Memory B cell (primary cell): ENCODE results near the gene GBP1.
A peak's percentile ranks its signal among the peaks of the same experiment; 100 is the strongest.

Source experiments
- ATAC-seq: fragments of 150-1000 bp; cut with Tn5 transposase; 2 replicates; pipeline ENCODE4 v1.10.0; 2021; ENCODE audit warnings: low read depth, mild to moderate bottlenecking, moderate library complexity
- DNase-seq, 2 donors: peaks; one replicate each; pipeline ENCODE4 v3.0.0; 2022; ENCODE audit warnings: low spot score in 2 of 2
- H3K27ac Mint-ChIP-seq: one replicate; pipeline ENCODE4 v1.8.0; 2022; ENCODE audit warnings: mild to moderate bottlenecking, moderate library complexity, mixed read lengths
- H3K27me3 Mint-ChIP-seq: one replicate; pipeline ENCODE4 v1.8.0; 2022; ENCODE audit warnings: mixed read lengths
- H3K36me3 Mint-ChIP-seq: one replicate; pipeline ENCODE4 v1.8.0; 2022; ENCODE audit warnings: mild to moderate bottlenecking, mixed read lengths
- H3K4me1 Mint-ChIP-seq: one replicate; pipeline ENCODE4 v1.8.0; 2022; ENCODE audit warnings: mixed read lengths
- H3K4me3 Mint-ChIP-seq: one replicate; pipeline ENCODE4 v1.8.0; 2022; ENCODE audit warnings: mild to moderate bottlenecking, moderate library complexity, mixed read lengths
- H3K9me3 Mint-ChIP-seq: one replicate; pipeline ENCODE4 v1.8.0; 2022; ENCODE audit warnings: mixed read lengths

The GBP1 gene, protein sequence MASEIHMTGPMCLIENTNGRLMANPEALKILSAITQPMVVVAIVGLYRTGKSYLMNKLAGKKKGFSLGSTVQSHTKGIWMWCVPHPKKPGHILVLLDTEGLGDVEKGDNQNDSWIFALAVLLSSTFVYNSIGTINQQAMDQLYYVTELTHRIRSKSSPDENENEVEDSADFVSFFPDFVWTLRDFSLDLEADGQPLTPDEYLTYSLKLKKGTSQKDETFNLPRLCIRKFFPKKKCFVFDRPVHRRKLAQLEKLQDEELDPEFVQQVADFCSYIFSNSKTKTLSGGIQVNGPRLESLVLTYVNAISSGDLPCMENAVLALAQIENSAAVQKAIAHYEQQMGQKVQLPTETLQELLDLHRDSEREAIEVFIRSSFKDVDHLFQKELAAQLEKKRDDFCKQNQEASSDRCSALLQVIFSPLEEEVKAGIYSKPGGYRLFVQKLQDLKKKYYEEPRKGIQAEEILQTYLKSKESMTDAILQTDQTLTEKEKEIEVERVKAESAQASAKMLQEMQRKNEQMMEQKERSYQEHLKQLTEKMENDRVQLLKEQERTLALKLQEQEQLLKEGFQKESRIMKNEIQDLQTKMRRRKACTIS

DNA sequence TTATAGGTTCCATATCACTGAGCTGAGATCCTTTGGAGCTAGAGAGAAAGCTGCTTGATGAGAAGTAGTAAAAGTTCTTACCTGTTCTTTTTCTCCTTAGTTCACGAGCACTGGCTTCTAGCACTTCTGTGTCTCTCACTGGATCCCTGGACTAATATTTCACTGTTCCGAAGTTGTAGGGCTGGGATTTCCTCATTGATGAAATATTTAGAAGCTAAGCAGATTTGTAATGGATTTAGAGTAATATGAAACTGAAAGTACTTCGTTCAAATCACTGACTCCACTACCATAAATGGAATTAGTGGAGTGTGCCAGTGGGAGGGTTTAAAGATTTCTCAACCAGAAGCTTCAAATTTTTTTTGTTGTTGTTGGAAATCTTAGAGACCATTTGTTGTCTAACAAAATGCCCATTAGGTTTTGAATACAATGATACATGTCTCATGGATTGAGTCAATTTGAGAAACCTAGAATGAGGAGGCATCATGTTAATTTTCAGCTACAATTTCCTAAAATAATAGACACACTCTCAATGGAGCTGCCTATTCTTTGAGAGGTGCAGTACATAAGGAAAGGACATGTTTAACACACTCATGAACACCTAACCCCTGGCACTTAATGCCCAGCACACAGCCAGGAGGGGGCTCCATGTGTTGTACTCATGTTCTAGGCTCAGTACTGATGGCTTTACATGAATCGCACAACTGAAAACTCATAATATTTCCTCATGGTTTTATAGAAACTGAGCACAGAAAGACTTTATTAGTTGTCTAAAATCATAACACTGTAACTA is at the start of gene GBP1:
Gene GBP1, minus strand, starts transcription at position 130 of the 790 bp plus-strand sequence. CDS start 1,974 bp downstream, outside the sequence.
- peak; percentile 79 for ATAC-seq
- H3K36me3 Mint-ChIP-seq, result peaks cover 11% of the 10 kb centered on the region
- no peak for DNase-seq
- H3K9me3 Mint-ChIP-seq, result no peaks in the 10 kb centered on the region
- no peaks in the 10 kb centered on the region for H3K27me3 Mint-ChIP-seq
- H3K4me1 Mint-ChIP-seq, result peaks cover 26% of the 10 kb centered on the region
- peak within 1 kb of the TSS; percentile 95 for H3K27ac Mint-ChIP-seq
- H3K4me3 Mint-ChIP-seq, result peak within 1 kb of the TSS; percentile 95

DNA sequence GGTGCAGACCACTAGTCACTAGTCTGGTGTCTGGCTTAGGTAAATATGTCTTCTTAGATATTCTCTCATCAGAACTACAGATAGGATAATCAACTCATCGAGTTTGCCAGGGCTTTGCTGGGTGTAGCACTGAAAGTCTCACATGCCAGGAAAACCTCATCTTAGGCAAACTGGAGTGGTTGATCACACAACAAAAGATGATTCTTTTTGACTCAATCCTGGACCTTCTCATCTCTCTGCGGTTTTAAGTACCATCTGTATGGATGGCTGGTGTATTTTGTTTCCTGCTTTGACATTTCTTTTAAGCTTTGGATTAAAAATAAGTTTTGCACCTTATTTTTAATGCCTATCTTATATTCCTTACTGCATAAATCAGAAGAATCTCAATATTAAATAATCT is 49.7 kb upstream of the GBP1 start:
- no peak for DNase-seq
- Mint-ChIP-seq H3K9me3 (peaks cover 3% of the 10 kb centered on the region), H3K4me1 (no peaks in the 10 kb centered on the region), H3K36me3 (peaks cover 29% of the 10 kb centered on the region), H3K27ac (no peak overlapping the region), H3K27me3 (no peaks in the 10 kb centered on the region), H3K4me3 (no peak overlapping the region)
- no peak for ATAC-seq

DNA sequence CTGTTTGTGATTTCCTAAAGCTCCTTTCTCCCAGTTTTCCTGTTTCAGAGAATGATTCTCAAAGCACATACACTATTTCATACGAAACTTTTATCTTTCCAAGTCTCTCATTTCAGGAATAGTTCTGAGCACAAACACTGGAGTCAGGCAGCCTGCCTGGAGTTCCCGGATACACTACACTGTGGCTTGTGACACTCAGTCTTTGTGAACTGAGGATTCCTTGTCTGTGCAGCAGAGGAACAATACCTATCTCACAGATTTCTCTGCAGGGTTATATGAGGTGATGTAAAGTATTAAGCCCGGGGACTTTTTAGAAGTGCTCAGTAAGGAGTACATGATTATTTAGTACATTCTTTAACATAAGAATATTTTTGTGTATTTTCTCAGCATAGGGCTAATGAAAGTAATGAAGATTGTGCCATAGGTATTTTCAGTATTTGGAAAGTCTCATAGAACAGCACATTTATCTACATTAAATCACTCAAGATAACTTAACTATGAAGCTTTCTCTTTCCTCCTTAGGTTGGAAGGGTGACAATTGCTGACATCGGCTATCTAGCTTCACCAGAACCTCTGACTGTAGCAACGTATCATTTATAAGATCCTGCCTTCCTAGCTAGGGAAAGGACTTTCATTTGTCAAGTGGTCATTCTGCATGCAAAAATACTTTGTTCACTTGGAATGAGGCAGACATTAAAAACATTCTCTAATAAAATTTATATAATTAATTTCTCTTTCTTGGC is 48.0 kb upstream of the GBP1 start:
- H3K9me3 Mint-ChIP-seq, result peaks cover 3% of the 10 kb centered on the region
- no peak for ATAC-seq
- no peak for DNase-seq
- no peak overlapping the region for H3K4me3 Mint-ChIP-seq
- no peak overlapping the region for H3K27ac Mint-ChIP-seq
- no peaks in the 10 kb centered on the region for H3K4me1 Mint-ChIP-seq
- peaks cover 36% of the 10 kb centered on the region for H3K36me3 Mint-ChIP-seq
- H3K27me3 Mint-ChIP-seq, result no peaks in the 10 kb centered on the region

DNA sequence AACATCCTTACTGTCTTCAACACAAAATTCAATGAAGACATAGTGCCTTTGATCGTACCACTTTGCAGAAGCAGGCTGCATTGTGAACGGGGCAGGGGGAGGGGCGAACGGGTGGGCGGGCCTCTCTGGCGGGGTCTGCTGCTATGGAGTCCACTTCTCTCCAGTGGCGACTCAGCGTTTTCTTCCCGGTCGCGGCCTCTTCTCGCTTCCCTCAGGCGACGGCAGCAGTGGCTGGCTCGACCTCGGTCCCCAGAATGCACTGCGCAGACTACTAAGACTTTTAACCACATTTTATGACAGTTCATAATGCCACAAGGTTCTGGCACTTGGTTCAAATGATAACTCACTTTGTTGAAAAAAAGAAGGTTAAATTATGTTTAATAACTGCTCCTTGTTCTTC is 39.7 kb upstream of the GBP1 start:
- Mint-ChIP-seq H3K4me1 (no peaks in the 10 kb centered on the region), H3K27me3 (no peaks in the 10 kb centered on the region), H3K36me3 (peaks cover 26% of the 10 kb centered on the region), H3K4me3 (no peak overlapping the region), H3K9me3 (no peaks in the 10 kb centered on the region), H3K27ac (no peak overlapping the region)
- ATAC-seq, result no peak
- DNase-seq, result no peak

DNA sequence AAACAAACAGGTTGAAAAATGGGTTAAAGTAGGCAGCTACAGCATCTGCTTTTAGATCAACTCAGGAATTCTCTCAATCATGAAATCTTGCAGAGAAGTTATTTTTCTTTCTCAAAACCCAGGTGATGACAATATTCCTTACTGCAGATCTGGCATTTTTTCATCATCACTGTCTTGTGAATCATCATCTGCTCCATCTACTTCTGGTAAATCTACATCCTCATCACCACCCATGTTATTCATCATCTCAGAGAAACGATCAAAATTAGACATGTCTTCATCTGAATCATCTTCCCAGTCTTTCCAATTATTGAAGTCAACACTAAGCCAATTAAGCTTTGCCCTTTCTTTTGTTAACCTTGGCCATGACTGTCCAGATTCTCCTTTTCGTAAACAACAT is 39.1 kb upstream of the GBP1 start:
- Mint-ChIP-seq H3K4me3 (no peak overlapping the region), H3K4me1 (no peaks in the 10 kb centered on the region), H3K36me3 (peaks cover 21% of the 10 kb centered on the region), H3K27ac (no peak overlapping the region), H3K27me3 (no peaks in the 10 kb centered on the region), H3K9me3 (no peaks in the 10 kb centered on the region)
- ATAC-seq (no peak), DNase-seq (no peak)

DNA sequence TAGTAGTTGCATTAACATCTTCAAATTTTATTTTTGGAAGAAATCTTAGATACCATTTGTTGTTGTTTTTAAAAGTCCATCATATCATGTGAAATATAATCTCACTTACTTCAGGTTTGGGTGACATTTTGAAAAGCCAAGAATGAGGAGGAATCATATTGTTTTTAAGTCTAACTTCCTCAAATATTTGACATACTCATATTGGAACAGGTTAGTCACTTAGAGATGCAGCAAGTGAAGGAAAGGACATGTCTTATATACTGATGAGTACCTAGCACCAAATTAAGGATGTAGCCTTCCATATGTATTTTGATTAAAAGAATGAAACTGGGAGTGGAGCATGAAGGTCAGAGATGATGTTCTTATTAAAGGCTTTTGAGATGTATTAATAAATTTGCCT is 37.0 kb upstream of the GBP1 start:
- H3K4me1 Mint-ChIP-seq, result no peaks in the 10 kb centered on the region
- H3K4me3 Mint-ChIP-seq, result no peak overlapping the region
- H3K9me3 Mint-ChIP-seq, result peaks cover 2% of the 10 kb centered on the region
- ATAC-seq (no peak), DNase-seq (no peak)
- peaks cover 15% of the 10 kb centered on the region for H3K36me3 Mint-ChIP-seq
- H3K27ac Mint-ChIP-seq, result no peak overlapping the region
- no peaks in the 10 kb centered on the region for H3K27me3 Mint-ChIP-seq

DNA sequence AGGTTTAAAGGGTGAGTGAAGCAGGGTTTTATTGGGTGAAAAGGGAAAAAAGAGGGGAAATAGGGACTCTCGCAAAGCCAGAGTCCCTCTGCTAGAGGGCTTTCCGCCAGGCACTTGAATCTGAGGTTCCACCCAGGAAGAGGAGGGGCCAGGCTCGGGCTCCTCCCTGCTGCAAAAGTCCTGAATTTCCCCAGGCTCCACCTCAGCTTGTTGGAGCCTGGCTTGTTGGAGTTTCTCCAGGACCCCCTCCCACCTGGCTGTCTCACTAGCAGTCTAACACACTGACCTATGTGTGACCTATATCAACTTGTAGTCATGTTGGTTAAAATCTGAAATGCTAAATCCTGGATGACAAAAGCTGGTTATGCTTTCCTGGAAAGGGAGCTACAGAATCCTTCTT is 35.4 kb upstream of the GBP1 start:
- DNase-seq (no peak), ATAC-seq (no peak)
- H3K27me3 Mint-ChIP-seq, result no peaks in the 10 kb centered on the region
- H3K4me1 Mint-ChIP-seq, result no peaks in the 10 kb centered on the region
- no peak overlapping the region for H3K4me3 Mint-ChIP-seq
- peaks cover 11% of the 10 kb centered on the region for H3K36me3 Mint-ChIP-seq
- peaks cover 7% of the 10 kb centered on the region for H3K9me3 Mint-ChIP-seq
- no peak overlapping the region for H3K27ac Mint-ChIP-seq

DNA sequence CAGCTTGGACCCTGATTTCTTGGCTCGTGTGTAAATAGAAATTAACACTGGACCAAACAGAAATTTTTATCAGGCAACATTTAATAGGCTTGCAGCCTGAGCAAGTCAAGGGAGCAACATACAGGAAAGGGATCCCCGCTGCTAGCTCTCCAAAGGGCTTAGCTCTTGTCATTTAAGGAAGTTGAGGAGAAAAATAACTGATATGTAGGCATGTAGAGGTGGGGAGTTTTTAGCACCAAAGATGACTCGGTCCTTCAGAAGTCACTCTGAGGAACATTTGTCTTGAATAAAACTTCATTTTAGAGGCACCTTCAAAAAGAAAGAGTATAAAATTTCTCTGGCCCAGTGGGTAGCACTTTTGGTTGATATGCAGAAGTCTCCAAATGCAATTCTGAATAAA is 33.8 kb upstream of the GBP1 start:
- ATAC-seq (no peak), DNase-seq (no peak)
- Mint-ChIP-seq H3K27me3 (no peaks in the 10 kb centered on the region), H3K4me3 (no peak overlapping the region), H3K27ac (no peak overlapping the region), H3K36me3 (peaks cover 3% of the 10 kb centered on the region), H3K9me3 (peaks cover 7% of the 10 kb centered on the region), H3K4me1 (no peaks in the 10 kb centered on the region)

DNA sequence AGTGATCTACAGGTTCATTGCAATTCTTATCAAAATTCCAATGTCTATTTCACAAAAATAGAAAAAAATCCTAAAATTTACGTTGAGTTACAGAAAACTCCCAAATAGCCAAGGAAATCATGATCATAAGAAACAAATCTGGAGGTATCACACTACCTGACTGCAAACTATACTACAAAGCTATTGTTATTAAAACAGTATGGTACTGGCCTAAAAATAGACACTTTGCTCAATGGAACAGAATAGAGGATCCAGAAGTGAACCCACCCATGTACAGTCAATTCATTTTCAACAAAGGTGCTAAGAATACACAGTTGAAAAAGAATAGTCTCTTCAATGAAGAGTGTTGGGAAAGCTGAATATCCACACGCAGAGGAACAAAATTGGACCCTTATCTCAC is 30.7 kb upstream of the GBP1 start:
- no peaks in the 10 kb centered on the region for H3K4me1 Mint-ChIP-seq
- ATAC-seq, result no peak
- peaks cover 3% of the 10 kb centered on the region for H3K36me3 Mint-ChIP-seq
- no peak for DNase-seq
- no peak overlapping the region for H3K4me3 Mint-ChIP-seq
- H3K9me3 Mint-ChIP-seq, result peaks cover 7% of the 10 kb centered on the region
- H3K27ac Mint-ChIP-seq, result no peak overlapping the region
- H3K27me3 Mint-ChIP-seq, result no peaks in the 10 kb centered on the region

DNA sequence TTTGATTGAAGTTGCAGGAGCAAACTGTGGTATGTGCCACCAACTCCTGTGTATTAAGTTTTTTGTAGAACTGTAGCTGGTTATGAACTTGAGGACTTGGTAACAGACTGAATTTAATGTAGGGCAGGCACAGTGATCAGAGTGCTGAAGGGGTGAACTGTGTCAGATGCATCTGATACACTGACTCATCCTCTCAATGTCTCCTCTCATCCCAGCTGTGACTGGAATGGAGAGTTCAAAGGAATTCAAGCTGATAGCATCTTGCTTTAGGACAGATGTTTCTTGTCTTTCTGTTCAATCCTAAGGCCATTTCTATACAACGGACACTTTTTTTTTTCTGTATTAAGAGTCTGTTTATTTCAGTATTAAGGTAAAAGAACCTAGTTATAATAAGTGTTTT is 25.0 kb upstream of the GBP1 start:
- Mint-ChIP-seq H3K9me3 (no peaks in the 10 kb centered on the region), H3K27me3 (no peaks in the 10 kb centered on the region), H3K4me3 (no peak overlapping the region), H3K36me3 (no peaks in the 10 kb centered on the region), H3K4me1 (no peaks in the 10 kb centered on the region), H3K27ac (no peak overlapping the region)
- ATAC-seq (no peak), DNase-seq (no peak)

DNA sequence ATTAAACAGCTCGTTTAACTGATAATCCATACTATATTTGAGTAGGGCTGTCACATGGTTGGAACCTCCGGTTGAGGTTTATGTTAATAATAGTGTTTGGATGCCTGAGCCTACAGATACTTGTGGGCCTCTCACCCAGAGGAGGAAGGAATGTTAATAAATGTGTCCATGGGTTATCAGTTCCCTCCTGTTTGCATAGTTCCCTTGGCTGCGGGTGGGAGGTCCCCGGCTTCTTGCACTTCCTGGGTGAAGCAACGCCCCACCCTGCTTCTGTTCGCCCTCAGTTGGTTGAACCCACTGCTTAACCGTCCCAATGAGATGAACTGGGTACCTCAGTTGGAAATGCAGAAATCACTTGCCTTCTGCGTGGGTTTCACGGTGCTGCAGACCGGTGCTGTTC is 23.6 kb upstream of the GBP1 start:
- Mint-ChIP-seq H3K4me1 (no peaks in the 10 kb centered on the region), H3K27me3 (no peaks in the 10 kb centered on the region), H3K27ac (no peak overlapping the region), H3K9me3 (no peaks in the 10 kb centered on the region), H3K4me3 (no peak overlapping the region), H3K36me3 (no peaks in the 10 kb centered on the region)
- no peak for ATAC-seq
- DNase-seq, result no peak

DNA sequence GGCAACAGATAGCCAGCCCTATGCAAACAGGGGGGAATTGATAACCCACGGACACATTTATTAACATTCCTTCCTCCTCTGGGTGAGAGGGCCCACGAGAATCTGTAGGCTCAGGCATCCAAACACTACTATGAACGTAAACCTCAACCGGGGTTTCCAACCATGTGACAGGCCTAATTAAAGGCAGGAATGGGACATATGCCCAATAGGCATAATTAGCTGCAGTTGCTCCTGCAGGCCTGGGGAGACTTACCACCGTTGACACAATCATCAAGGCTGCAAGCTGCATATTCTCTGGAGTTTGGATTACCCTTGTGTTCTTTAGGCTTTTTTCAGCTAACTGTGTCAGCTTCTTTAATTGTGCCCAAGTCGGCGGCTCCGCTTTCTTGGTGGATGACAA is 22.2 kb upstream of the GBP1 start:
- H3K36me3 Mint-ChIP-seq, result no peaks in the 10 kb centered on the region
- no peaks in the 10 kb centered on the region for H3K4me1 Mint-ChIP-seq
- ATAC-seq (no peak), DNase-seq (no peak)
- H3K27ac Mint-ChIP-seq, result no peak overlapping the region
- H3K9me3 Mint-ChIP-seq, result no peaks in the 10 kb centered on the region
- no peak overlapping the region for H3K4me3 Mint-ChIP-seq
- no peaks in the 10 kb centered on the region for H3K27me3 Mint-ChIP-seq

DNA sequence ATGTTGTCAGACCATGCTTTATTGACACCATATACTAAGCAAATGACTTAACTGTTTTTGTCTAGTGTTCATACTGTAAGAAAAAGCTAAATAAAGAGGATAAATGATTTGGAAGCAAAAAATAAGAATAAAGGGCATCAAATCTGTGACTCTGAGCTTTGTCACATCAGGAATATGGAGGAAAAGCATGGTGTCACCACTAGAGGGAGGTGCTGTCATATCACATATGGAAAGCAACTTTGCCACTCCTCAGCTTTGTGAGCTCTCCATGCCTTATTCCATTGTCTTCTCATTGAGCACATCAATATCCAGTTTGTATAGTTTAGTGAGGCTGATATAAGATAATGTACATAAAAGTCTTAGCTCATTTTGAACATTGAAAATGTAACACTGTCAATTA is 20.8 kb upstream of the GBP1 start:
- Mint-ChIP-seq H3K4me1 (no peaks in the 10 kb centered on the region), H3K36me3 (no peaks in the 10 kb centered on the region), H3K9me3 (no peaks in the 10 kb centered on the region), H3K27ac (no peak overlapping the region), H3K4me3 (no peak overlapping the region), H3K27me3 (no peaks in the 10 kb centered on the region)
- no peak for ATAC-seq
- DNase-seq, result no peak

DNA sequence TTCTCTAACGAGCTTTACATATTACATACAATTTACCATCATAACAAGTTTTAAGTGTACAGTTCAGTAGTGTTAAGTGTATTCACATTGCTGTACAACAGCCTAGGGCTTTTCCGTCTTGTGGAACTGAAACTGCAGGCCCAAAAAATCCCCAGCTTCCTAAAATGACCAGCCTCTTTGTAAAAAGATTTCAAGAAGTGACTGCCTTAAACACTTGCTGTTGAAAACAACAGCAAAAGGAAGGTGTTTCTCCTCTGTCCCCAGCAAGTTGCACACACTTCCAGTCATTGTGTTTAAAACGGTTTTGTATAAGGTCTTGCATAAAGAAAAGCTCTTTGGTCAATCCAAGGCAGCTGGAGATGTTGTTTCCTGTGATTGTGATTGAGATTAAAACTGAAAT is 16.0 kb upstream of the GBP1 start:
- Mint-ChIP-seq H3K27me3 (no peaks in the 10 kb centered on the region), H3K4me1 (no peaks in the 10 kb centered on the region), H3K27ac (peak overlapping the region; percentile 42), H3K4me3 (peak overlapping the region; percentile 7), H3K36me3 (peaks cover 3% of the 10 kb centered on the region), H3K9me3 (peaks cover 4% of the 10 kb centered on the region)
- peak; percentile 16 to 25 for DNase-seq
- ATAC-seq, result peak; percentile 96
